OCI-LY3 (cell line): ENCODE data around the gene RNGTT.

ENCODE experiments used
- H2AFZ ChIP-seq: fragments of 200-600, 300-600 bp; shearing (Covaris generic); 2 replicates; pipeline ENCODE4 v1.6.0; 2014; ENCODE audit warnings: antibody characterized with exemption, low read depth, low read length
- H3K27ac ChIP-seq: fragments of 200-600, 300-600 bp; sonication (generic); 2 replicates; pipeline ENCODE4 v1.5.1; 2014; ENCODE audit warnings: mild to moderate bottlenecking, low read length, moderate library complexity, mixed read lengths
- H3K27me3 ChIP-seq: fragments of 200-600, 300-600 bp; sonication (generic); 2 replicates; pipeline ENCODE4 v1.6.1; 2014; ENCODE audit warnings: low read depth, low read length, mixed read lengths
- H3K36me3 ChIP-seq: fragments of 200-600, 300-600 bp; sonication (generic); replicated peaks from 2 replicates; pipeline ENCODE3; 2014; ENCODE audit warnings: low read depth, low read length, mixed read lengths
- H3K4me1 ChIP-seq: fragments of 300-600, 200-600 bp; sonication (generic); 2 replicates; pipeline ENCODE4 v1.6.1; 2014; ENCODE audit warnings: low read length, mixed read lengths
- H3K4me2 ChIP-seq: fragments of 200-600, 300-600 bp; sonication (generic); 2 replicates; pipeline ENCODE4 v1.6.1; 2014; ENCODE audit warnings: low read length, mixed read lengths
- H3K4me3 ChIP-seq: fragments of 300-600, 200-600 bp; sonication (generic); 2 replicates; pipeline ENCODE4 v1.5.1; 2014; ENCODE audit warnings: antibody characterized with exemption, mild to moderate bottlenecking, low read length, moderate library complexity
- H3K79me2 ChIP-seq: fragments of 300-600, 200-600 bp; shearing (Covaris generic); 2 replicates; pipeline ENCODE4 v1.6.1; 2014; ENCODE audit warnings: mild to moderate bottlenecking, low read length, mixed read lengths
- H3K9ac ChIP-seq: fragments of 300-600, 200-600 bp; shearing (Covaris generic); 2 replicates; pipeline ENCODE4 v1.6.0; 2014; ENCODE audit warnings: mild to moderate bottlenecking, low read length, moderate library complexity
- H3K9me3 ChIP-seq: fragments of 200-600, 300-600 bp; shearing (Covaris generic); 2 replicates; pipeline ENCODE4 v1.6.1; 2014; ENCODE audit warnings: low read length, mixed read lengths; ENCODE audit not compliant: insufficient read depth
- H4K20me1 ChIP-seq: fragments of 200-600, 300-600 bp; sonication (generic); 2 replicates; pipeline ENCODE4 v1.6.1; 2016; ENCODE audit warnings: low read length, mixed read lengths; ENCODE audit not compliant: insufficient read depth
- CTCF ChIP-seq: fragments of 200-600, 300-600 bp; sonication (generic); IDR thresholded peaks from 2 replicates; pipeline ENCODE4 v1.5.1; 2014; ENCODE audit warnings: antibody characterized with exemption, low read length, low read depth
- EZH2phosphoT487 ChIP-seq: fragments of 200-600 bp; shearing (Covaris generic); IDR thresholded peaks from 2 replicates; pipeline ENCODE4 v1.6.1; 2018; ENCODE audit warnings: antibody characterized with exemption, mixed run types, low read depth

The RNGTT gene

DNA sequence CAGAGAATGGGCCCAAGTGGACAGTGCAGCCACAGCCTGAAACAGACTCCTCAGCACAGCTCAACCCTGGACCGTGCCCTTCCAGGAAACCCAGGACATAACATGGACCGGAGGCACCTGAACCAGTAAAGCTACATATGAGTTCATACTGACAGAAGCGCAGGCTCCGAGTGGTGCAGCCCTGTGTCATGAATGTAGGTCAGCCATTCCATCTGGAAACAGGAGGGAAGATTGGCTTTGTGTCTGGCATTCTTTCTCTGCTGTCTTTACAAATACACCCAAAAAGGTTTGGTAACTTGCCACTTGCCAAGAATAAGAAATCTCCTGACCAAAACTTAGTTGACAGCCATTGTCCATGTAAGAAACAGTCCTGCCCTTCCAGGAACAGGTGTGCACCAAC is 366.6 kb downstream of the RNGTT start:
- H3K4me1 ChIP-seq = no peaks in the 10 kb centered on the region
- H3K4me3 ChIP-seq = no peak overlapping the region
- no peaks in the 10 kb centered on the region for H4K20me1 ChIP-seq
- no peak for TF ChIP-seq EZH2phosphoT487
- H3K36me3 ChIP-seq = no peaks in the 10 kb centered on the region
- no peaks in the 10 kb centered on the region for H3K79me2 ChIP-seq
- H3K27me3 ChIP-seq = no peaks in the 10 kb centered on the region
- no peak overlapping the region for H3K4me2 ChIP-seq
- peaks cover 4% of the 10 kb centered on the region; the same call in 1 of the 2 replicates for H3K9me3 ChIP-seq
- no peak overlapping the region for H3K27ac ChIP-seq
- no peak overlapping the region for H2AFZ ChIP-seq
- no peak overlapping the region for H3K9ac ChIP-seq

DNA sequence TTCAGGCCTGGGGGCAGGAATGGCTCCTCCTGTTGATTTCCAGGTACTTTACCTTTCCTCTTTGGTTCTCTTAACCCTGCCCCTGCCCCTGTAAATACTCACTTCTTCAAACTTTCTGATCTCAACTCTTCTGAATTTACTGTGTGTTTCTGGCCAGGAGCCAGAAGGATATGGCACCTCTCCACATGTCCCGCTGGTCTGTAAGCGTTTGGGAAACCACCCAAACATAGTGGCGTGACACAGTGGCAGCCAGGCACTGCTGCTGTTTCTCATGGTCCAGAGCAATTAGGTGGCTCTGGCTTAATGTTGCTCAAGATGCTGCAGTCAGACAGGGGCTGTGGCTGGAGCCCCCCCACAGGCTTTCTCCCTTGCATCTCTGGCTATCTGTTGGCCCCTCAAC is 374.5 kb downstream of the RNGTT start:
- Histone ChIP-seq H4K20me1 (no peaks in the 10 kb centered on the region), H3K4me2 (0 out of 2 replicates have a peak overlapping the region, but pooled peaks have one; percentile 5), H3K9ac (no peak overlapping the region), H3K4me1 (peaks cover 8% of the 10 kb centered on the region), H3K9me3 (peaks cover 4% of the 10 kb centered on the region; the same call in 1 of the 2 replicates), H3K36me3 (no peaks in the 10 kb centered on the region), H3K27me3 (no peaks in the 10 kb centered on the region), H3K4me3 (no peak overlapping the region), H3K27ac (no peak overlapping the region), H3K79me2 (no peaks in the 10 kb centered on the region), H2AFZ (no peak overlapping the region)
- no peak for TF ChIP-seq CTCF
- TF ChIP-seq EZH2phosphoT487 = no peak

GRCh38 chr6:88587150-88587520 is 376.3 kb downstream of the RNGTT start:
- Histone ChIP-seq H3K27me3 (no peaks in the 10 kb centered on the region), H3K36me3 (no peaks in the 10 kb centered on the region), H3K79me2 (no peaks in the 10 kb centered on the region)

DNA sequence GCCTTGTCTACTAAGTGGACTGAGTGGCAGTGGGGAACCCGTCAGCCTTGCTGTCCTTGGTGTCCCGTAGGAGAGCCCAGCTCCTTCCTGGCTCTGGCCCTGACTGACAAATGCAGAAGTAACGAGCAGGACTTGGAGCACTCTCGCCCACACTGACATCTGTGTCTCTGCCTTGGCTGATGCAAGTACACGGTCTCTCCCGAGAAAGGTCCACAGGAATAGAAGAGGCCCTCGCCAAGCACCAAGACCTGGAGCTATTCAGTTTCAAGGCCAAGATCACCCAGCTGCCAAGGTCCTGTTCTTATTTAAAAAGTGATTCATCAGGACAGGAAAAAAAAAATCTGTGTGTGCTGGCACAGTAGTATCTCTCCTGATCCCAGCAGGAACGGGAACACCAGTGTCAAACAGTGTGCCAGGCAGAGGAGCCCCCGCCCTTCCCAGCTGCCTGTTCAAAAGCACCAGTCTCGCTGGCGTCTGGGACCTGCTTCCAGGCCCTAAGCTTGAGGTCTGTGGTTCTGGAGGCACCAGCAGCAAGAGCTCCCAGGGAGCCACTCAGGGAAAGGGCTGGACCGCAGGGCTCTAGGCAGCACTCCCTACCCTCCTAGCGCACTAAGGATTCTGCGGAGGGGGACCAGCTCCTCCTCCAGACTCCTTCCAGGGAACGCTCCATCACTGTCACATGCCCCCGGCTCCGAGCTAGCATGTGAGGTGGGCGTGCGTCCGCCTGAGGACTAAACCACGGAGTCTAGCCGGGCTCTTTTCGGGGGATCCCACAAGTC is 376.9 kb downstream of the RNGTT start:
- no peak overlapping the region for H3K4me3 ChIP-seq
- no peaks in the 10 kb centered on the region for H3K27me3 ChIP-seq
- H3K4me2 ChIP-seq = no peak overlapping the region
- no peak overlapping the region for H2AFZ ChIP-seq
- no peaks in the 10 kb centered on the region for H4K20me1 ChIP-seq
- no peaks in the 10 kb centered on the region for H3K36me3 ChIP-seq
- no peaks in the 10 kb centered on the region for H3K79me2 ChIP-seq
- no peak for TF ChIP-seq CTCF
- TF ChIP-seq EZH2phosphoT487 = no peak
- no peak overlapping the region for H3K27ac ChIP-seq
- no peaks in the 10 kb centered on the region for H3K9me3 ChIP-seq
- H3K4me1 ChIP-seq = peaks cover 8% of the 10 kb centered on the region
- H3K9ac ChIP-seq = no peak overlapping the region

More at GRCh38 chr6:88587150-88587520, 376.3 kb downstream of the RNGTT start:
- TF ChIP-seq CTCF (no peak), EZH2phosphoT487 (no peak)
- Histone ChIP-seq H3K9ac (no peak overlapping the region), H3K4me3 (no peak overlapping the region), H3K4me1 (peaks cover 8% of the 10 kb centered on the region), H3K27ac (no peak overlapping the region), H4K20me1 (no peaks in the 10 kb centered on the region), H3K9me3 (peaks cover 2% of the 10 kb centered on the region; the same call in 1 of the 2 replicates), H3K4me2 (no peak overlapping the region), H2AFZ (no peak overlapping the region)
